ENCODE data around the gene TMEM86B. TPM values are rescaled to one million over a fixed set of nuclear protein-coding genes. Genes with fewer than 3 reads are reported as not detected.

The TMEM86B gene
- total RNA-seq, 4 donors from 2014 or later = 1.6 to 5.8 (median 2.9) TPM

DNA sequence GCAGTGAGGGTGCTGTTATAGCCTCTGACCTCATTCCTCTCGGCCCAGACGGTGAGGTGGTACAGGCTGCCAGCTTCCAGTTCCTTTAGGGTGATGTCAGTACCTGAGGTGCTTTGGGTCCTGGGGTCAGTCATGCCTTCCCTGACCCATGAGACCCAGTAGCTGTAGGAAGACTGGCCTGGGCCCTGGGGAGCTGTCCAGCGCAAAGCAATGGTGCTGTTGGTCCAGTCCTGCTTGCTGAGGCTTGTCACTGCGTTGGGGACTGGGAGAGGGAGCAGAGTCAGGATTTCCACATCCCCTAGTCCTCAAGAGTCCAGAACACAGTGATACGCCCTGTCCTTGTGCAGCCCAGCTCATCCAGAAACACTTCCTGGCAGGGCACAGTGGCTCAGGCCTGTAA, 29.9 kb downstream of the TMEM86B start:
- DNase-seq = no peak
- Histone ChIP-seq H3K36me3 (no peaks in the 10 kb centered on the region), H3K9me3 (no peaks in the 10 kb centered on the region), H3K27me3 (no peaks in the 10 kb centered on the region), H3K27ac (no peak overlapping the region), H3K4me1 (no peaks in the 10 kb centered on the region), H3K4me3 (replicated peaks in 1 of 3) (no peak overlapping the region)
- WGBS, 2 donors = 56 to 71% methylated on average over 3 of the region's 5 CpGs
- intact Hi-C loops (cut with DNase I) = no loop called here
- no peak for TF ChIP-seq POLR2A (IDR thresholded peaks at IDR 0.05)
- TF ChIP-seq, protein P1, sequence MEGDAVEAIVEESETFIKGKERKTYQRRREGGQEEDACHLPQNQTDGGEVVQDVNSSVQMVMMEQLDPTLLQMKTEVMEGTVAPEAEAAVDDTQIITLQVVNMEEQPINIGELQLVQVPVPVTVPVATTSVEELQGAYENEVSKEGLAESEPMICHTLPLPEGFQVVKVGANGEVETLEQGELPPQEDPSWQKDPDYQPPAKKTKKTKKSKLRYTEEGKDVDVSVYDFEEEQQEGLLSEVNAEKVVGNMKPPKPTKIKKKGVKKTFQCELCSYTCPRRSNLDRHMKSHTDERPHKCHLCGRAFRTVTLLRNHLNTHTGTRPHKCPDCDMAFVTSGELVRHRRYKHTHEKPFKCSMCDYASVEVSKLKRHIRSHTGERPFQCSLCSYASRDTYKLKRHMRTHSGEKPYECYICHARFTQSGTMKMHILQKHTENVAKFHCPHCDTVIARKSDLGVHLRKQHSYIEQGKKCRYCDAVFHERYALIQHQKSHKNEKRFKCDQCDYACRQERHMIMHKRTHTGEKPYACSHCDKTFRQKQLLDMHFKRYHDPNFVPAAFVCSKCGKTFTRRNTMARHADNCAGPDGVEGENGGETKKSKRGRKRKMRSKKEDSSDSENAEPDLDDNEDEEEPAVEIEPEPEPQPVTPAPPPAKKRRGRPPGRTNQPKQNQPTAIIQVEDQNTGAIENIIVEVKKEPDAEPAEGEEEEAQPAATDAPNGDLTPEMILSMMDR (IDR thresholded peaks at IDR 0.05) = no peak

GRCh38 chr19:55197528-55197927, 31.0 kb downstream of the TMEM86B start:
- no peak for DNase-seq
- H3K36me3 ChIP-seq = no peaks in the 10 kb centered on the region
- no peak overlapping the region for H3K4me3 ChIP-seq (replicated peaks in 1 of 3)
- no peaks in the 10 kb centered on the region for H3K4me1 ChIP-seq
- no peak overlapping the region for H3K27ac ChIP-seq
- TF ChIP-seq, protein P1 (IDR thresholded peaks at IDR 0.05) = no peak
- no peak for TF ChIP-seq POLR2A (IDR thresholded peaks at IDR 0.05)
- WGBS, 2 donors = 57 to 65% methylated on average over 4 of the region's 4 CpGs
- no peaks in the 10 kb centered on the region for H3K27me3 ChIP-seq
- H3K9me3 ChIP-seq = no peaks in the 10 kb centered on the region
- intact Hi-C loops (cut with DNase I) = no loop called here

DNA sequence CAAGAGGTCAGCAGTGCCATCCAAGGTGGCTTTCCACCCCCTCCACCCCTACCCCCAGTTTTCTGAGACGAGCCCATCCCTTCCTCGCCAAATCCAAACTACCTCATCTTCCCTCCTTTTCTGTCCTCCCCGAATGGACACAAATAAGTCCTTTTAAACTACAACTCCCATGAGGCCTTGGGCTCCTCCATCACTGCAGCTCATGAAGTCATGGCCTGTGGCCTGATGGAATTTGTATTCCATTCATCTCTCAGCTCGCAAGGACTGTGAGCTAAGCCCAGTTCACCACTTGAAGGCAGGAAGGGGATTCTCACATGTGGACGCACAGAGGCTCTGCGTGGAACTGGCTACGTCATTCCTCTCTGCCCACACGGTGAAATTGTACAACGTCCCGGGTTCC, 31.8 kb downstream of the TMEM86B start:
- Histone ChIP-seq H3K4me1 (no peaks in the 10 kb centered on the region), H3K27ac (no peak overlapping the region), H3K27me3 (no peaks in the 10 kb centered on the region), H3K4me3 (replicated peaks in 1 of 3) (no peak overlapping the region), H3K9me3 (no peaks in the 10 kb centered on the region), H3K36me3 (no peaks in the 10 kb centered on the region)
- no peak for DNase-seq
- intact Hi-C loops (cut with DNase I) = no loop called here
- WGBS, 2 donors = 90 to 92% methylated on average over 10 of the region's 10 CpGs
- TF ChIP-seq, protein P1 (IDR thresholded peaks at IDR 0.05) = no peak
- TF ChIP-seq POLR2A (IDR thresholded peaks at IDR 0.05) = no peak

DNA sequence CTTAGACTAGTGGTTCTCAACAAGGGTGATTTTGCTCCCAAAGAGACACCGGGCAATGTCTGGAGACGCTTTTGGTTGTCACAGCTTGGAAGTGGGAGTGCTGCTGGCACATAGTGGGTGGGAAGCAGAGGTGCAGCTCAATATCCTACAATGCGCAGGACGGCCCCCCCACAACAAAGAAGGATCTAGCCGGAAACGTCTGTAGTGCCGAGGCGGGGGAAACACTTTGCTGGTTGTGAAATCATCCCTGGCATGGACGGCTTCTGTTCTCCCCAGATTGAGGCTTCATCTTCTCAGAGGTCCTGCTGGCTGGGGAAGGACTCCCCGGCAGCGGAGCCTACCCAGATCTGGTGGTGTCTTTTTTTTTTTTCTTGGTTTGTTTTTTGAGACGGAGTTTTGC, 35.1 kb downstream of the TMEM86B start:
- TF ChIP-seq, protein P1 (IDR thresholded peaks at IDR 0.05) = no peak
- no peak for TF ChIP-seq POLR2A (IDR thresholded peaks at IDR 0.05)
- no peaks in the 10 kb centered on the region for H3K9me3 ChIP-seq
- DNase-seq = no peak
- H3K4me1 ChIP-seq = no peaks in the 10 kb centered on the region
- no peak overlapping the region for H3K27ac ChIP-seq
- no peaks in the 10 kb centered on the region for H3K36me3 ChIP-seq
- intact Hi-C loops (cut with DNase I) = no loop called here
- H3K27me3 ChIP-seq = no peaks in the 10 kb centered on the region
- WGBS, 2 donors = 70 to 86% methylated on average over 12 of the region's 12 CpGs
- no peak overlapping the region for H3K4me3 ChIP-seq (replicated peaks in 1 of 3)

DNA sequence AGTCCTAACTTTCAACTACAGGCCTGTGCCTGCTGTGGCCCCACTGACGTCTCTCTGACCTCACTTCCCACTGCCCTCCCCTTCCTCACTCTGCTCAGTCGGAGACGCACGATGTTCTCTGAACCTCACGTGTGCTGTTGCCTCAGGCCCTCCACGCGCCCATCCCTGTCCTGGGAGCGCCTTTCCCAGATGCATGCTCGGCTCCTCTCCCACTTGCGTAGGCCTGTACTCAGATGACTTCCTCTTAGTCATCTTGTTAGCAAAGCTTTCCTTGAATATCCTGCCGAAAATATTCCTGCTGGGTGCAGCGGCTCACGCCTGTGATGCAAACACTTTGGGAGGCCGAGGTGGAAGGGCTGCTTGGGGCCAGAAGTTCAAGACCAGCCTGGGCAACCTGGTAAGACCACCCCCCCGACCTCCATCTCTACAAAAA, 39.1 kb downstream of the TMEM86B start:
- DNase-seq = no peak
- Histone ChIP-seq H3K4me3 (replicated peaks in 1 of 3) (no peak overlapping the region), H3K27ac (no peak overlapping the region), H3K4me1 (no peaks in the 10 kb centered on the region), H3K27me3 (no peaks in the 10 kb centered on the region), H3K36me3 (no peaks in the 10 kb centered on the region), H3K9me3 (no peaks in the 10 kb centered on the region)
- WGBS, 2 donors = 66 to 67% methylated on average over 15 of the region's 15 CpGs
- TF ChIP-seq, protein P1 (IDR thresholded peaks at IDR 0.05) = no peak
- no peak for TF ChIP-seq POLR2A (IDR thresholded peaks at IDR 0.05)
- intact Hi-C loops (cut with DNase I) = no loop called here

Measured in thyroid gland (tissue), 4 donors.